ENCODE measurements around the gene PTH2R.

GRCh38 chr2:208437755-208438154, 31.2 kb downstream of the PTH2R start:
- TF ChIP-seq POLR2A (IDR thresholded peaks at IDR 0.05) (no peak), CTCF (IDR thresholded peaks at IDR 0.05) (no peak)
